GM12873 (cell line): ENCODE results near the gene TBC1D24.

Experiments
- TF ChIP-seq, protein P1 (sequence below): IDR thresholded peaks from 2 replicates; pipeline ENCODE4 v1.5.1; 2012; ENCODE audit warnings: low read depth, mild to moderate bottlenecking, moderate library complexity, low read length, control low read depth; ENCODE audit not compliant: insufficient read depth; ENCODE audit errors: missing control alignments

TBC1D24 gene

DNA sequence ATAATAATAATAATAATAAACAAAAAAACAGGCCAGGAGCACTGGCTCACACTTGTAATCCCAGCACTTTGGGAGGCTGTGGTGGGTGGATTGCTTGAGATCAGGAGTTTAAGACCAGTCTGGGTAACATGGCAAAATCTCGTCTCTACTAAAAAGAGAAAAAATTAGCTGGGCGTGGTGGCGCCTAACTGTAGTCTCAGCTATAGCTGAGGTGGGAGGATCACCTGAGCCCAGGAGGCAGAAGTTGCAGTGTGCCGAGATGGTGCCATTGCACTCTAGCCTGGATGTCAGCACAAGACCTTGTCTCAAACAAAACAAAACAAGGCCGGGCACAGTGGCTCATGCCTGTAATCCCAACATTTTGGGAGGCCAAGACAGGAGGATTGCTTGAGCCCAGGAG is 20.1 kb downstream of the TBC1D24 start:
- TF ChIP-seq, protein P1, sequence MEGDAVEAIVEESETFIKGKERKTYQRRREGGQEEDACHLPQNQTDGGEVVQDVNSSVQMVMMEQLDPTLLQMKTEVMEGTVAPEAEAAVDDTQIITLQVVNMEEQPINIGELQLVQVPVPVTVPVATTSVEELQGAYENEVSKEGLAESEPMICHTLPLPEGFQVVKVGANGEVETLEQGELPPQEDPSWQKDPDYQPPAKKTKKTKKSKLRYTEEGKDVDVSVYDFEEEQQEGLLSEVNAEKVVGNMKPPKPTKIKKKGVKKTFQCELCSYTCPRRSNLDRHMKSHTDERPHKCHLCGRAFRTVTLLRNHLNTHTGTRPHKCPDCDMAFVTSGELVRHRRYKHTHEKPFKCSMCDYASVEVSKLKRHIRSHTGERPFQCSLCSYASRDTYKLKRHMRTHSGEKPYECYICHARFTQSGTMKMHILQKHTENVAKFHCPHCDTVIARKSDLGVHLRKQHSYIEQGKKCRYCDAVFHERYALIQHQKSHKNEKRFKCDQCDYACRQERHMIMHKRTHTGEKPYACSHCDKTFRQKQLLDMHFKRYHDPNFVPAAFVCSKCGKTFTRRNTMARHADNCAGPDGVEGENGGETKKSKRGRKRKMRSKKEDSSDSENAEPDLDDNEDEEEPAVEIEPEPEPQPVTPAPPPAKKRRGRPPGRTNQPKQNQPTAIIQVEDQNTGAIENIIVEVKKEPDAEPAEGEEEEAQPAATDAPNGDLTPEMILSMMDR, result no peak

DNA sequence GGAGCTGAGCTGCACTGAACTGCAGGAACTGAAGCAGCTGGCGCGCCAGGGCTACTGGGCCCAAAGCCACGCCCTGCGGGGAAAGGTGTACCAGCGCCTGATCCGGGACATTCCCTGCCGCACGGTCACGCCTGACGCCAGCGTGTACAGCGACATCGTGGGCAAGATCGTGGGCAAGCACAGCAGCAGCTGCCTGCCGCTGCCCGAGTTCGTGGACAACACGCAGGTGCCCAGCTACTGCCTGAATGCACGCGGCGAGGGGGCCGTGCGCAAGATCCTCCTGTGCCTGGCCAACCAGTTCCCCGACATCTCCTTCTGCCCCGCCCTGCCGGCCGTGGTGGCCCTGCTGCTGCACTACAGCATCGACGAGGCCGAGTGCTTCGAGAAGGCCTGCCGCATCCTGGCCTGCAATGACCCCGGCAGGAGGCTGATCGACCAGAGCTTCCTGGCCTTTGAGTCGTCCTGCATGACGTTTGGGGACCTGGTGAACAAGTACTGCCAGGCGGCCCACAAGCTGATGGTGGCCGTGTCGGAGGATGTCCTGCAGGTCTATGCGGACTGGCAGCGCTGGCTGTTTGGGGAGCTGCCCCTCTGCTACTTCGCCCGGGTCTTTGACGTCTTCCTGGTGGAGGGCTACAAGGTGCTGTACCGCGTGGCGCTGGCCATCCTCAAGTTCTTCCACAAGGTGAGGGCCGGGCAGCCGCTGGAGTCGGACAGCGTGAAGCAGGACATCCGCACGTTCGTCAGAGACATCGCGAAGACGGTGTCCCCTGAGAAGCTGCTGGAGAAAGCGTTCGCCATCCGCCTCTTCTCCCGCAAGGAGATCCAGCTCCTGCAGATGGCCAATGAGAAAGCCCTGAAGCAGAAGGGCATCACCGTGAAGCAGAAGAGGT is 21.5 kb downstream of the TBC1D24 start:
- TF ChIP-seq, protein P1, result no peak

DNA sequence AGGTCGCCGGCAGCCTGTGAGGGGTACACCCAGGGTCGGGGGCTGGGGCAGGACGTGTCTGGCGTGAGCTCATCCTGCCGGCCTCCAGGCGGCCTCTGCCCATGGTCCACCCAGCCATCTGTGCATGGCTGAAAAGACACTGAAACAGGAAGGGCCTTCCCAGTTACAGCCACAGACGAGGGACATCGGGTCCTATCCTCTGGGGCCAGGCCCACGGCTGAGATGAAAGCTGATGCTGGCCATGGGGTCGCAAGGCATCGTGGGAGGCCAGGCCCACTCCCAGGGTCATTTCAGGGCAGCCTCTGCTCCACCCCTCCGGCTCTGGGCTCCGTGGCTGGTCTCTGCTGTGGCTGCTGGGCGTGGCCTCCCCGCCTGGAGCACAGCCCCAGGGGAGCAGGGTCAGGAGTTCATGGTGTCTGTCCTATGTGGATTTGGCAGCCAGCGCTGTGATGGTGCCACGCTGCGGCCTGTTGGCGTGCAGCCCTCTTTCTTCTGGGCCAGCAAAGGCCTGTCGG is 22.2 kb downstream of the TBC1D24 start:
- TF ChIP-seq, protein P1, result no peak

GRCh38 chr16:2497695-2498484 is 23.0 kb downstream of the TBC1D24 start:
- TF ChIP-seq, protein P1, result no peak

- TF ChIP-seq, protein P1, result no peak
Observed at GRCh38 chr16:2498531-2499253, 23.8 kb downstream of the TBC1D24 start.

DNA sequence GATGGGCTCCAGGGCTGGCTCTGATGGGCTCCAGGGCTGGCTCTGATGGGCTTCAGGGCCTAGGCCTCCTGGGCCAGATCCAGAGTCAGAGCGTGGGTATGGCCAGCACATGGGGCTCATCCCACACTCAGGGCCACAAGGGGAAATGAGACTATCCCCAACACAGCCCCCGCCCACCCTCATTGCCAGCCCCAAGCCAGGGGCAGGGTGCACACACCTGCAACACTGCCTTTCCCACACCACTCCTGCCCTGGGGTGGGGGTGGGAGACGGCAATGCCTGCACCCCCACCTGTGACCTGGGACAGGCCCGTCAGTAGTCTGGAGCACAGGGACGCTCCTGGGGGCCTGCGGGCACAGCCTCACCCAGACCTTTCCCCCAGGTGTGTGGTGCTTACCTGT is 24.5 kb downstream of the TBC1D24 start:
- TF ChIP-seq, protein P1, result no peak

DNA sequence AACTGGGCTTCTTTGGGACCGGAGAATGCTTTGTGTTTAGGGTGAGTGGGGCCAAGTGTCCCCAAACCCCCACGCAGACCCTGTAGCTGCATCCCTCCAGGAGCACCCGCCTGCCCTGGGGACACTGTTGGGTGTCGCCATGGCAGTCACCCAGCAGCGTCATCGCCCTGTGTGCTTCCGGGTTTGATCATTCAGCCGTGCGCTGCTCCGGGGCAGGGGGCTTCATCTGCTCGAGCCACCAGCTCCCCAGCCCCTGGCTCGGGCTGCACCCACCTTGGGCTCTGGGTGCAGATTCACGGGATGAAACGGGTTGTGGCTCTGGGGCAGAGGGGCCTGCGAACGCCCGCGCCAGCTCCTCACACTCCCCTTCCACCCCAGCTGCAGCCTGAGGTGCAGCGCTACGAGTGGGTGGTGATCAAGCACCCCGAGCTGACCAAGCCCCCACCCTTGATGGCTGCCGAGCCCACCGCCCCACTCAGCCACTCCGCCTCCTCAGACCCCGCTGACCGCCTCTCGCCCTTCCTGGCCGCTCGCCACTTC is 25.0 kb downstream of the TBC1D24 start:
- TF ChIP-seq, protein P1, result no peak
